HG03469 (cell line): Measurements from ENCODE around the gene ZNFX1.
"Not testable (repeated sequence)": the region's sequence is repeated elsewhere in the genome, so short reads cannot be mapped to it uniquely, and the experiment has no call there.

Experiments
- ATAC-seq: cut with Tn5 transposase; IDR thresholded peaks from one replicate; pipeline ENCODE4 v1.9.1; 2021; ENCODE audit warnings: mild to moderate bottlenecking, moderate library complexity, moderate number of reproducible peaks; ENCODE audit not compliant: unreplicated experiment

ZNFX1 gene

GRCh38 chr20:49252556-49253350 lies 25.1 kb downstream of the ZNFX1 start:
- ATAC-seq = no peak

- no peak for ATAC-seq
Observed at GRCh38 chr20:49248879-49249665, 28.8 kb downstream of the ZNFX1 start.

- ATAC-seq = no peak
Observed at GRCh38 chr20:49248301-49248700, 29.6 kb downstream of the ZNFX1 start.

- no peak for ATAC-seq
Observed at GRCh38 chr20:49247792-49248191, 30.1 kb downstream of the ZNFX1 start.

GRCh38 chr20:49247169-49247723 lies 30.6 kb downstream of the ZNFX1 start:
- ATAC-seq = no peak

GRCh38 chr20:49245921-49246740 lies 31.7 kb downstream of the ZNFX1 start:
- ATAC-seq = no peak

- ATAC-seq = no peak
Observed at GRCh38 chr20:49237531-49237930, 40.3 kb downstream of the ZNFX1 start.

- ATAC-seq = no peak
Observed at GRCh38 chr20:49236301-49236700, 41.6 kb downstream of the ZNFX1 start.

GRCh38 chr20:49234831-49235230 lies 43.0 kb downstream of the ZNFX1 start:
- ATAC-seq = no peak

- no peak for ATAC-seq
Observed at GRCh38 chr20:49233226-49233625, 44.6 kb downstream of the ZNFX1 start.

- ATAC-seq = no peak
Observed at GRCh38 chr20:49231471-49231870, 46.4 kb downstream of the ZNFX1 start.

GRCh38 chr20:49230561-49231133 lies 47.2 kb downstream of the ZNFX1 start:
- no peak for ATAC-seq

- no peak for ATAC-seq
Observed at GRCh38 chr20:49230021-49230420, 47.8 kb downstream of the ZNFX1 start.

GRCh38 chr20:49229381-49229780 lies 48.5 kb downstream of the ZNFX1 start:
- no peak for ATAC-seq

GRCh38 chr20:49228676-49229075 lies 49.2 kb downstream of the ZNFX1 start:
- no peak for ATAC-seq

- no peak for ATAC-seq
Observed at GRCh38 chr20:49225896-49226295, 52.0 kb downstream of the ZNFX1 start.

GRCh38 chr20:49219924-49220831 lies 57.7 kb downstream of the ZNFX1 start:
- ATAC-seq = no peak

GRCh38 chr20:49219091-49219923 lies 58.5 kb downstream of the ZNFX1 start, which contains the start of gene DDX27:
DDX27 (plus strand) TSS chr20:49219416; CDS start chr20:49219449, 33 bp downstream.
- peak; percentile 65 for ATAC-seq

GRCh38 chr20:49218739-49219090 lies 59.1 kb downstream of the ZNFX1 start:
- not testable (repeated sequence) for ATAC-seq
